ENCODE data around the gene LONRF2.
"Not testable (repeated sequence)": the region's sequence is repeated elsewhere in the genome, so short reads cannot be mapped to it uniquely, and the experiment has no call there.

LONRF2 gene

DNA sequence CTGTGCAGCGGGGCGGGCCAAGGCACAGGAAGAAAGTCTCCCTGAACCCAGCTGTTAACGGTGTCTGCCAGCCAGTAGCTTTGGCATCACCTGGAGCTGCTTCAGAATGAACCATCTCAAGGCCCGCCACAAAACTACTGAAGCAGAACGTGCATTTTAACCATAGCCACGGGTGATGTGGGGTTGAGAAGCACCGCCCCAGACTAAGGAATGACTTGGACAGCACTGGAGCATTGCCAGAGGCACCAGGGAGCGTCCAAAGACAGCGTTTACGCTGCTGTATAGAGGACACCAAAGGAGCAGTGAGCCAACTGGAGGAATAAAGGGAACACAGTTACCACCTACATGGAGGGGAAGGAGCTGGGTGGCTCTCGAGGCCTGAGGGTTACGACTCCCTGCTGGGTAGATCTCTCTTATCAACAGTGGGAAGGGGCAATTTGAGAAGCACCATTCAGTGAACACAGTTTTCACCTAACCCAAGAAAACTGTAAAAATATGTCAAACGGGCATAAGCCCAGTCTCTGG lies 28.4 kb upstream of the LONRF2 start:
- DNase-seq (ENCODE audit: low read depth, low spot score), result no peak

DNA sequence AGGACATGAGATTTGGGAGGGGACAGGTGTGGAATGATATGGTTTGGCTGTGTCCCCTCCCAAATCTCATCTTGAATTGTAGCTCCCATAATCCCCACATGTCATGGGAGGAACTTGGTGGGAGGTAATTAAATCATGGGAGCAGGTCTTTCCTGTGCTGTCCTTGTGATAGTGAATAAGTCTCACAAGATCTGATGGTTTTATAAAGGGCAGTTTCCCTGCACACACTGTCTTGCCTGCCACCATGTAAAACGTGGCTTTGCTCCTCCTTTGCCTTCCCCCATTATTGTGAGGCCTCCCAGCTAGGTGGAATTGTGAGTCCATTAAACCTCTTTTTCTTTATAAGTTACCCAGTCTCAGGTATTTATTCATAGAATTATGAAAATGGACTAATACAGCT lies 22.8 kb upstream of the LONRF2 start:
- H3K9me3 ChIP-seq (ENCODE audit: insufficient read depth, low read length), result peaks cover 28% of the 10 kb centered on the region; the same call in 1 of the 2 replicates
- H3K4me1 ChIP-seq (ENCODE audit: insufficient read depth, insufficient read length); H3K9ac ChIP-seq (ENCODE audit: insufficient read length, low read depth); H3K27me3 ChIP-seq (ENCODE audit: insufficient read depth, insufficient read length); DNase-seq (ENCODE audit: low read depth, low spot score); H3K4me3 ChIP-seq (ENCODE audit: insufficient read length, low read depth); H3K36me3 ChIP-seq (ENCODE audit: insufficient read depth, insufficient read length, low read length): not testable (repeated sequence)

More for the DNA sequence above, 28.4 kb upstream of the LONRF2 start:
- Histone ChIP-seq H3K27me3 (ENCODE audit: insufficient read depth, insufficient read length) (no peaks in the 10 kb centered on the region), H3K36me3 (ENCODE audit: insufficient read depth, insufficient read length, low read length) (no peaks in the 10 kb centered on the region), H3K9ac (ENCODE audit: insufficient read length, low read depth) (no peak overlapping the region), H3K9me3 (ENCODE audit: insufficient read depth, low read length) (peaks cover 4% of the 10 kb centered on the region; the same call in 1 of the 2 replicates), H3K4me3 (ENCODE audit: insufficient read length, low read depth) (no peak overlapping the region), H3K4me1 (ENCODE audit: insufficient read depth, insufficient read length) (no peaks in the 10 kb centered on the region)
- TF ChIP-seq ZNF274 (IDR thresholded peaks at IDR 0.05; ENCODE audit: low read depth, low read length) (no peak), SUZ12 (IDR thresholded peaks at IDR 0.05; ENCODE audit: extremely low read depth, insufficient read depth, insufficient read length) (no peak), YY1 (IDR thresholded peaks at IDR 0.05; ENCODE audit: insufficient read depth, insufficient read length) (no peak)

DNA sequence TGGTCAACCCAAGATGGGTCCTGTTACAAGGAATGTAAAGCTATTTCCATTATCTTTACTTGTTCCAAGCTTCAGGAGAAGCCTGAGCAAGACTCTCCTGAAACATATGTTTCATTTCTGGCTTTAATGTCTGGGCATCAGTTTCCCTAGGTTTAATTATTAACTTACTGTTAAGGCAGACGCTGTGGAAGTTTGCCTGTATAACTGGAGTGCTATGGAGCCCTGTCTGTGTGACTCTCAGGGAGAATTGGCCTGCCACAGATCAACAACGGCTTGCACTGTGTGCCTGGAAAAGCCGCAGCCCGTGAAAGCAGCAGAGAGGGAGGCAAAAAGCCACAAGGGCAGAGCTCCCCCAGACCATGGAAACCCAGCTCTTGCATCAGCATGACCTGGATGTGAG lies 22.1 kb upstream of the LONRF2 start:
- Histone ChIP-seq H3K9me3 (ENCODE audit: insufficient read depth, low read length) (peaks cover 25% of the 10 kb centered on the region; the same call in 1 of the 2 replicates), H3K4me3 (ENCODE audit: insufficient read length, low read depth) (no peak overlapping the region), H3K36me3 (ENCODE audit: insufficient read depth, insufficient read length, low read length) (no peaks in the 10 kb centered on the region), H3K9ac (ENCODE audit: insufficient read length, low read depth) (no peak overlapping the region), H3K4me1 (ENCODE audit: insufficient read depth, insufficient read length) (no peaks in the 10 kb centered on the region), H3K27me3 (ENCODE audit: insufficient read depth, insufficient read length) (no peaks in the 10 kb centered on the region)
- no peak for TF ChIP-seq YY1 (IDR thresholded peaks at IDR 0.05; ENCODE audit: insufficient read depth, insufficient read length)
- TF ChIP-seq ZNF274 (IDR thresholded peaks at IDR 0.05; ENCODE audit: low read depth, low read length), result no peak
- DNase-seq (ENCODE audit: low read depth, low spot score), result no peak

DNA sequence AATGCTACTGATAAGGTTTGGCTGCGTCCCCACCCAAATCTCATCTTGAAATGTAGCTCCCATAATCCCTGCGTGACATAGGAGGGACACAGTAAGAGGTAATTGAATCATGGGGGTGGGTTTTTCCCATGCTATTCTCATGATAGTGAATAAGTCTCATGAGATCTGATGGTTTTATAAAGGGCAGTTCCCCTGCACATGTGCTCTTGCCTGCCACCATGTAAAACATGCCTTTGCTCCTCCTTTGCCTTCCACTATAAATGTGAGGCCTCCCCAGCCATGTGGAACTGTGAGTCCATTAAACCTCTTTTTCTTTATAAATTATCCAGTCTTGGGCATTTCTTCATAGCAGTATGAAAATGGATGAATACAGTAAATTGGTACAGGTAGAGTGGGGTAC lies 20.2 kb upstream of the LONRF2 start:
- not testable (repeated sequence) for H3K36me3 ChIP-seq (ENCODE audit: insufficient read depth, insufficient read length, low read length); H3K27me3 ChIP-seq (ENCODE audit: insufficient read depth, insufficient read length); H3K4me3 ChIP-seq (ENCODE audit: insufficient read length, low read depth); DNase-seq (ENCODE audit: low read depth, low spot score); H3K9ac ChIP-seq (ENCODE audit: insufficient read length, low read depth); H3K4me1 ChIP-seq (ENCODE audit: insufficient read depth, insufficient read length)
- H3K9me3 ChIP-seq (ENCODE audit: insufficient read depth, low read length), result peaks cover 25% of the 10 kb centered on the region; the same call in 1 of the 2 replicates

DNA sequence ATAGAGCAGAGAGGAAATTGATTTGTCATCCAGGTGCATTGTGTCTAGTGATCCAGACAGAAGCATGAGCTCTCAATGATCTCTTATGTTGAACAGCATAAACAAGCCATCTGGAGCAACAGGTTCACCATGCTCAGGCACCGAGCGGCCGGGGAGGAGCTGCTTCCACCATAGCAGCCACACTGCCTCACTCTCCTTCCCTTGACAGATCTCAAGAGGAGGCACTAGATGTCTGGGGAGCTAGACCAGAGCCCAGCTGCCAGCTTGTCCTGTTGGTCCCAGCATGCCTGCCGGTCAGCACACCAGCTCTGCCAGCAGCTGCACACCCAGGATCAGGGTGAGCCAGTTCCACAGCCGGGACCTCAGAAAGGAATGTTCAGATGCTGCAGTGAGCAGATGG lies 17.5 kb upstream of the LONRF2 start:
- H3K36me3 ChIP-seq (ENCODE audit: insufficient read depth, insufficient read length, low read length), result no peaks in the 10 kb centered on the region
- TF ChIP-seq ZNF274 (IDR thresholded peaks at IDR 0.05; ENCODE audit: low read depth, low read length) (no peak), YY1 (IDR thresholded peaks at IDR 0.05; ENCODE audit: insufficient read depth, insufficient read length) (no peak), SUZ12 (IDR thresholded peaks at IDR 0.05; ENCODE audit: extremely low read depth, insufficient read depth, insufficient read length) (no peak)
- no peaks in the 10 kb centered on the region for H3K27me3 ChIP-seq (ENCODE audit: insufficient read depth, insufficient read length)
- no peak for DNase-seq (ENCODE audit: low read depth, low spot score)
- H3K4me3 ChIP-seq (ENCODE audit: insufficient read length, low read depth), result no peak overlapping the region
- no peaks in the 10 kb centered on the region for H3K4me1 ChIP-seq (ENCODE audit: insufficient read depth, insufficient read length)
- H3K9ac ChIP-seq (ENCODE audit: insufficient read length, low read depth), result no peak overlapping the region
- peaks cover 25% of the 10 kb centered on the region; the same call in 1 of the 2 replicates for H3K9me3 ChIP-seq (ENCODE audit: insufficient read depth, low read length)

DNA sequence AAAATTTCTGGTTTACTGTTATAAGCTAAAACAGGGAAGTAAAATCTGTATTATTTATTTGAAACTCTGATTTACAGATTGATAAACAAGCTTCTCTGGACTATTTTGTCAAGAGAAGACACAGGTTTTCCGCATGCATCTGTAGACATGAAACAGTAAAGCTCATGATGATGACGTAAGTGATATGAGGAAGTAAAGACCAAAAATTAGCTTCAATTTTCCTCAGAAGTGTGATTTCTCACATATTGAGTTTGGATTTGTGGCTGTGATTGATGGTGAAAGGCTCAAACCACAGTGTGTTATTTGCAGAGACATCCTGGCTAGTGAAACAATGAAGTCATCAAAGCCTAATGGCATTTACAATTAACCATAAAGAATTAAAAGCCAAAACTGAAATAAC lies 12.6 kb upstream of the LONRF2 start:
- H3K9ac ChIP-seq (ENCODE audit: insufficient read length, low read depth), result no peak overlapping the region
- H3K4me3 ChIP-seq (ENCODE audit: insufficient read length, low read depth), result no peak overlapping the region
- no peak for TF ChIP-seq ZNF274 (IDR thresholded peaks at IDR 0.05; ENCODE audit: low read depth, low read length)
- TF ChIP-seq SUZ12 (IDR thresholded peaks at IDR 0.05; ENCODE audit: extremely low read depth, insufficient read depth, insufficient read length), result no peak
- no peak for TF ChIP-seq YY1 (IDR thresholded peaks at IDR 0.05; ENCODE audit: insufficient read depth, insufficient read length)
- no peak for DNase-seq (ENCODE audit: low read depth, low spot score)
- H3K27me3 ChIP-seq (ENCODE audit: insufficient read depth, insufficient read length), result no peaks in the 10 kb centered on the region
- no peaks in the 10 kb centered on the region for H3K4me1 ChIP-seq (ENCODE audit: insufficient read depth, insufficient read length)
- peaks cover 19% of the 10 kb centered on the region; the same call in 1 of the 2 replicates for H3K9me3 ChIP-seq (ENCODE audit: insufficient read depth, low read length)
- no peaks in the 10 kb centered on the region for H3K36me3 ChIP-seq (ENCODE audit: insufficient read depth, insufficient read length, low read length)

DNA sequence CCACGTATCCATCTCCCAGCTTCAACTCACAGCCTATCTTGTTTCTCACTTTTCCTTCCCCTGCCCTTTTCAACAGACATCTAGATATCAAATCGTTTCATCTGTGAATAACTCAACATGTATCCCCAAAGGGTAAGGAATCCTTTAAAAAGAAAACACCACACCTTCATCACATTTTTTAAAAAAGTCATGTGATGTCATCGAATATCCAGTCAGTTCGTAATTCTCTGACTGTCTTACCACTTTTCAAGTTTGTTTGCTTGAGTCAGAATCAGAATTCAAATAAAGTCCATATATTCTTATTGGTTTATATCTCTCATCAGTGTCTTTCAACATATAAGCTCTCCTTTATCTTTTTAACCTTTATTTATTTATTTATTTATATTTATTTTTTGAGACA lies 5.4 kb upstream of the LONRF2 start:
- DNase-seq (ENCODE audit: low read depth, low spot score), result no peak
- H3K4me3 ChIP-seq (ENCODE audit: insufficient read length, low read depth), result no peak overlapping the region
- no peak for TF ChIP-seq ZNF274 (IDR thresholded peaks at IDR 0.05; ENCODE audit: low read depth, low read length)
- no peak for TF ChIP-seq SUZ12 (IDR thresholded peaks at IDR 0.05; ENCODE audit: extremely low read depth, insufficient read depth, insufficient read length)
- TF ChIP-seq YY1 (IDR thresholded peaks at IDR 0.05; ENCODE audit: insufficient read depth, insufficient read length), result no peak
- peaks cover 4% of the 10 kb centered on the region; the same call in 1 of the 2 replicates for H3K9me3 ChIP-seq (ENCODE audit: insufficient read depth, low read length)
- H3K9ac ChIP-seq (ENCODE audit: insufficient read length, low read depth), result no peak overlapping the region
- no peaks in the 10 kb centered on the region for H3K4me1 ChIP-seq (ENCODE audit: insufficient read depth, insufficient read length)
- H3K27me3 ChIP-seq (ENCODE audit: insufficient read depth, insufficient read length), result peaks cover 30% of the 10 kb centered on the region
- H3K36me3 ChIP-seq (ENCODE audit: insufficient read depth, insufficient read length, low read length), result no peaks in the 10 kb centered on the region
